HK-2 (cell line): ENCODE measurements around the gene TP53I13.
"Not testable (repeated sequence)": the region's sequence is repeated elsewhere in the genome, so short reads cannot be mapped to it uniquely, and the experiment has no call there.

Source experiments
- DNase-seq: peaks from one replicate; pipeline ENCODE4 v3.0.0-alpha.2; 2018; ENCODE audit not compliant: unreplicated experiment

Gene TP53I13

GRCh38 chr17:29568331-29569244 is at the start of gene TP53I13:
TSS of gene TP53I13 (plus strand) at chr17:29568701. CDS start at chr17:29568759, 58 bp downstream.
- DNase-seq, result peak; percentile 91

GRCh38 chr17:29524692-29525091 is 43.8 kb upstream of the TP53I13 start:
- no peak for DNase-seq

DNA sequence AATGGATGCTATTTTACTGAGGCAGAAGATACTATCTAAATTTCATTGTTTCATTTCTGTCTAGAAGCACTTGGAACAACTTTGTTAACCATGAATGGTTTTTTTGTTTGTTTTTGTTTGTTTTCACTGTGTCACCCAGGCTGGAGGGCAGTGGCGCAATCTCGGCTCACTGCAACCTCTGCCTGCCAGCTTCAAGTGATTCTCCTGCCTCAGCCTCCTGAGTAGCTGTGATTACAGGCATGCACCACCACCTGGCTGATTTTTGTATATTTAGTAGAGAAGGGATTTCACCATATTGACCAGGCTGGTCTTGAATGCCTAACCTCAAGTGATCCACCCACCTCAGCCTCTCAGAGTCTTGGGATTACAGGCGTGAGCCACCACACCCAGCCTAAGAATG is 42.2 kb upstream of the TP53I13 start:
- DNase-seq, result no peak

DNA sequence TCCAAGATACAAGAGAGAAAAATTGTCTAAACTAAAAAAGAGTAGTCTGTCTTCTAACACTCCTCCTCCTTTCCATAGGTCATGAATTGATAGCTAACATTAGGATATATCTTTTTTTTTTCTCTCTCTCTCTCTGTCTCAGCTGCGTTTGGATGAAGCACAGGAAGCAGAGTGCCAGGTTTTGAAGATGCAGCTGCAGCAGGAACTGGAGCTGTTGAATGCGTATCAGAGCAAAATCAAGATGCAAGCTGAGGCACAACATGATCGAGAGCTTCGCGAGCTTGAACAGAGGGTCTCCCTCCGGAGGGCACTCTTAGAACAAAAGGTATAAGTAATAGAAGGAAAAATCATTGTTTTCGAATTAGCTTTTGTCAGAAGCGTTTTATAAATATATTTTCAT is 34.5 kb upstream of the TP53I13 start:
- DNase-seq, result no peak

GRCh38 chr17:29544066-29544465 is 24.4 kb upstream of the TP53I13 start:
- DNase-seq, result no peak

- no peak for DNase-seq
Measured at GRCh38 chr17:29546085-29546484, 22.4 kb upstream of the TP53I13 start.

DNA sequence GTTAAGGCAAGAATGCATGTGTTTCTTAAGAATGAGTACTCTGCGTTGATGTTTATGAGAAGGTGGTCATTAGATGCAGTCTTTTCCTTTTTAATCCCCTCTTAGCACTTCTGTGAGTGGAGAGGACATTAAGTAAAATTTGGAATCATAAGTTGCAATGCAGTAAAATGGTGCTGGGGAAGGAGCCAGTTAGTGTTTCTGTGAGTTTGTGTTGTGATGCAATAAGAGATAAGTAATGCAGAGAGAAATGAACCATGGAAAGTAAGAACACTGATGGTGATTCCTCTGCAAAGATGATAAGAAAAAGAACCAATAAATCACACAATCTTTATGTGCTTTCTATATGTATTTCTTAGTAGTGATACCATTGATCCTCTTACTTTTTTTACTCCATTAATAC is 21.7 kb upstream of the TP53I13 start:
- no peak for DNase-seq

GRCh38 chr17:29549177-29549923 is 19.2 kb upstream of the TP53I13 start:
- DNase-seq, result no peak

DNA sequence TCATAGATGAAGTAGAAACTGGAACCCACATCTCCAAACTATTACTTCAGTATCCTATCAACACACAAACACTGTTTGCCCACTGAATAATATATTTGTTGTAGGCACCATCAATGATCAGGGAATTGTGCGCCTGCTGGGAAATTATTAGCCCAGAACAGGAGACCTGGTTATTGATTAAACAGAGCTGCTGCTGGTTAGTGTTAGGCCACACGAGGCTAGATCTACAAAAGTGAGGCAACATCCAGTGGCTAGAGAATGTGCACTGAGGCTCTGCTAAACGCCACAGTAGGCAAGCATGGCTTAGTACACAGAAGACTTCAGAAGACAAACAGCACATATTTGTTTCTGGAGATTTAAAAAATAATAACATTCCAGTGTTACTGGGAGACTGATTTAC is 12.7 kb upstream of the TP53I13 start:
- DNase-seq, result peak; percentile 37

DNA sequence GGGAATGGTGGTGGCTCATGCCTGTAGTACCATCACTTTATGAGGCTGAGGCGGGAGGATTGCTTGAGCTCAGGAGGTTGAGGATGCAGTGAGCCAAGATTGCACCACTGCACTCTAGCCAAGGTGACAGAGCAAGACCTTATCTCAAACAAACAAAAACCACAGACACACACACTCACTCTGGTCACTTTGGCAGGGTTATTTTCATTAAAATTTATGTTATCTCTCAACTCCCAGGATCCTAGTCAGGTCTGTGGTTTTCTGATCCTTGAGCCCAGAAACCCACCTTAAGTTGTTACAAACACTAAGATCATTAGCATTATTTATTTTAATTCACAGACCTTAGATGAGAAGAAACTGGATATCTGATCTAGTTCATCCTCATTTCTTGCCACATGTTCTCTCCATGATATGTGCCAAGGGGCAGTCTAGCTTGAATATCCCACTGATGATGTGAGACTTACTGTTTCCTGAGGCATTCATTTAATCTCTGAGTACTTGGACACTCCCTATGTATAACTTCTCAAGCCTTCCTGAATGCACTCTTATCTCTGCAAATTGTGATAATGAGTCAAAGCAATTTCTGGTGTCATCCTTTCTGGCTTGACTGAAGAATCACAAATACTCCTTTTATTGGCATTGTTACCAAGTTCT is 11.3 kb upstream of the TP53I13 start:
- no peak for DNase-seq

DNA sequence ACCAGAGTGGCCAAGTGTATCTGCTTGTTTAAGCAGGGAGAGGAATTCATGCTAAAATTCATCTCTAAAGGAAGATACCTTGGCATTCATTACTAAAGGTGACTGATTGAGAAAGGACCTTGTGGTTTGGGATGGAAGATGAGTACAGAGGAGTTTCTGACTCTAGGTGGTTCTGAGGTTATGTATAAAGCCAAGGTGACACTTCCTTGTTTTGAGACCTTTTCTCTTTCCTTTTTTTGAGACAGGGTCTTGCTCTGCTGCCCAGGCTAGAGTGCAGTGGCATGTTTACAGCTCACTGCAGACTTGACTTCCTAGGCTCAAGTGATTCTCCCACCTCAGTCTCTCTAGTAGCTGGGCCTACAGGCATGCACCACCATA is 10.8 kb upstream of the TP53I13 start:
- DNase-seq, result no peak

DNA sequence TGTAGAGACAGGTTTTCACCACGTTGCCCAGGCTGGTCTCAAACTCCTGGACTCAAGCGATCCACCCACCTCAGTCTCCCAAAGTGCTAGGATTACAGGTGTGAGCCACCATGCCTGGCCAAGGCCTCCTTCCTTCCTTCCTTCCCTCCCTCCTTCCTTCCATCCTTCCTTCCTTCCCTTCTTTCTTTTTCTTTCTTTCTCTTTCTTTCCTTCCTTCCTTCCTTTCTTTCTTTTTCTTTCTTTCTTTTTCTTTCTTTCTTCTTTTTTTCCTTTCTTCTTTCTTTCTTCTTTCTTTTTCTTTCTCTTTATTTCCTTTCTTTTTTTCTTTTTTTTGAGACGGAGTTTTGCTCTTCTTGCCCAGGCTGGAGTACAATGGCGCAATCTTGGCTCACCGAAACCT is 10.4 kb upstream of the TP53I13 start:
- DNase-seq, result not testable (repeated sequence)

- DNase-seq, result no peak
Measured at GRCh38 chr17:29559640-29560039, 8.9 kb upstream of the TP53I13 start.

DNA sequence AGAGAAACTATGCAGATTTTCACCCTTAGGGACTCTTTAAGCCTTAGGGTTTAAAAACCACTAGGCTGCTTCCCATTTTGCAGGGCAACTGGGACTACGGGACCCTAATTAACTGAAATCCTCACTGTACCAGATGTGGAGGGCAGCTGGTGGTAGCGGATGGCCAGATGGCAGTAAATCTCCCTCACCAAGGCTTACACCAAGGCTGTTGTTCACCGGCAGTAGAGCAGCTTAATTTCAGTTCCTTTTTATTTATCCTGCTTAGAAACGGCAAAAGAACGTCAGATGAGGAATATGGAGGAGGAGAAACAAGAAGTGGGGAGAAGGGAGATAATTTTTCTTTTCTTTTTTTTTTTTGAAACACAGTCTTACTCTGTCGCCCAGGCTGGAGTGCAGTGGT is 8.2 kb upstream of the TP53I13 start:
- DNase-seq, result no peak

DNA sequence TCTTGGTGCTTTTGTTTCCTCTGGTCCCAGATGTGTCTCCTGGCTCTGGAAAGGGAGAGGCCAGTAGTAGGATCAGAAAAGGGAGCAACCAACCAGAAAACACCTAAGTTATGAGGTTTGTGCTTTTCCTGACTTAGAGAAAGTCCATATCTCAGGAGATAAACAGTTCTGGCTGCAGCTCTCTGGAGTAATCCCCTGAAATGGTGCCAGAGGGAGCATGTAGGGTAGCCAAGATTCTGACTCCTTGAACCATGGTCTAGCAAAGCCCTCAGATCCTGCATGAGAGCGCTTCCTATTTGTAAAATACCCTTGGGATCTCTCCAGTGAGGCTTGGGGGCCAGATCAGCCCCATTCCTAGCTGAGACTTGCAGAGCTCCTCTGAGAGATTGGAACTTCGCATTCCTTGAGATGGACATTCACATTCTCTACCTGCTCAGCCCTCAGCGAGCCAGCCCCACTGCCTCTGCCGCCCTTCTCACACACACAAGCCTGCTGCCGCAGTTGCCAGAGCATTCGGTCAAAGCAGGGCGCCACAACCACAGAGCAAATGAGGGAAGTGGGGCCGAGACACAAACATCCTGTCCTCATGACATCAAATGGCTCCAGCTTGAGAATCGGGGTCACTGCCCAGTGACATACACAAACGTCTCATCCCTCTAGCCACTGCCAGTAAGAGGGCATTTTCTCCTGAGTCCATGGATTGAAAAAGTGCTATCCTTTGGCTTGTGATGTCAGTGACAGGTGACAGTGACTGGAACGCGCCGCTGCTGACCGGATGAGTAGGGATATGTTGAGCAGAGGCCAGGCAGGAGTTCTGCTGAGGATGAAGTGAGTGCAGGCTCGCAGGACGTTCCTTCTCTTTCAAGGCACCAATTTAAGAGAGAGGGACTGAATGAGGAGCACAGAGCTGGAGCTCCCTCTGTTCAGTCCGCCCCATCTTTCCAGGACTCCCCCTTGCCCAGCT is 6.7 kb upstream of the TP53I13 start:
- no peak for DNase-seq

DNA sequence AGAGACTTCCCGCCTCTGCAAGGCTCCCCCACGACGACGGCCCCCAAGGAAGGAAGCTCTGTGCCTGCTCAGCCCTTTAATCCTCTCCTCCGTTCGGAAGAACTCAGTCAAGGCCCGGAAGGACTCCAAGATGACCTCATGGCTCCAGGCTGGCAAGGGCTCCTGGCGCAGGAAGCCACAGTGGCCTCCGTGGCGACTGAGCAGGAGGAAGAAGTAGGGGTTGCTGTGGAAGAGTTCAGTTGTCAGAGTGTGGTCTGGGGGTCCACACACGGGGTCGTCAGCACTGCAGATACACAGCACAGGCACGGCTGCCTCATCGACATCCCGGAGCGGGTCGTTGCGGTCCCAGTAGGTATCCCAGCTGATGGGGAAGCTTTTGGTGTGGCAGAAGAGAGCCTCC is 5.9 kb upstream of the TP53I13 start:
- DNase-seq, result no peak

GRCh38 chr17:29563816-29564215 is 4.7 kb upstream of the TP53I13 start:
- no peak for DNase-seq

DNA sequence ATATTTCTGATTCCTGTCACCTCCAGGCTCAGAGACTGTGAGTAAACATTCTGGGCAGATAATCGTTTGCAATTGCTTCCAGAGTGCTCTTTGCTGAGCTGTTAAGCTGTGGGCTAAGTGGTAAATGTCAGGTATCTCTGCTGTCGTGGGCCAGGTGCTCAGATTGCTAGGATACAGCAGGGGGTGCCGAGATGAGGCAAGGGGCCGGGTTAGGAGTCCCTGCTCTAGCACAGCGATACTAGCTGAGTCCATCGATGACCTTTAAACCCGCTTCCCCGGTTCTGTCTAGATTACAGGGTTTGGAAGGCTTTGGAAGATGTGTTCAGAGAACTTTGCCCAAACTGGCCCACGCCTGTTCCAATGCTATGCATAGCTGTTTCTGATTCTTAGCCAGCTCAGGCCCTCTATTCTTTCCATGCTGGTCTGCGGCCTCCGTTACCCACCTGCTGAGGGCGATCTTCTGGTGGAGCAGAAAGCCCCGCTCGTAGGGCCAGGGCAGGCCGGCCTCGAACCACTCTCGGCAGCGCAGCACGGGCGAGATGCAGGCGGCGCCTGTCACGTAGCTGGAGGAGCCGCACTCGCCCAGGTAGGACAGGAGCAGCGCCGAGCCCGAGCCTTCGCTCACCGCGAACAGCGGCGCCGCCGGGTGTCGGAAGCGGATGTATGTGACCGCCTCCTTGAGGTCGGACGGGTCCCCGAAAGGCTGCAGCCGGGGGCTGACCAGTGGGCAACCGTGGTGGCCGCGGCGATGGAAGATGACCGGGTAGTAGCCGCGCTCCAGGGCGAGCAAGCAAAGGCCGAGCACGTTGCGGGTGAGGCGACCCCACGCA is 2.6 kb upstream of the TP53I13 start:
- peak; percentile 78 for DNase-seq

DNA sequence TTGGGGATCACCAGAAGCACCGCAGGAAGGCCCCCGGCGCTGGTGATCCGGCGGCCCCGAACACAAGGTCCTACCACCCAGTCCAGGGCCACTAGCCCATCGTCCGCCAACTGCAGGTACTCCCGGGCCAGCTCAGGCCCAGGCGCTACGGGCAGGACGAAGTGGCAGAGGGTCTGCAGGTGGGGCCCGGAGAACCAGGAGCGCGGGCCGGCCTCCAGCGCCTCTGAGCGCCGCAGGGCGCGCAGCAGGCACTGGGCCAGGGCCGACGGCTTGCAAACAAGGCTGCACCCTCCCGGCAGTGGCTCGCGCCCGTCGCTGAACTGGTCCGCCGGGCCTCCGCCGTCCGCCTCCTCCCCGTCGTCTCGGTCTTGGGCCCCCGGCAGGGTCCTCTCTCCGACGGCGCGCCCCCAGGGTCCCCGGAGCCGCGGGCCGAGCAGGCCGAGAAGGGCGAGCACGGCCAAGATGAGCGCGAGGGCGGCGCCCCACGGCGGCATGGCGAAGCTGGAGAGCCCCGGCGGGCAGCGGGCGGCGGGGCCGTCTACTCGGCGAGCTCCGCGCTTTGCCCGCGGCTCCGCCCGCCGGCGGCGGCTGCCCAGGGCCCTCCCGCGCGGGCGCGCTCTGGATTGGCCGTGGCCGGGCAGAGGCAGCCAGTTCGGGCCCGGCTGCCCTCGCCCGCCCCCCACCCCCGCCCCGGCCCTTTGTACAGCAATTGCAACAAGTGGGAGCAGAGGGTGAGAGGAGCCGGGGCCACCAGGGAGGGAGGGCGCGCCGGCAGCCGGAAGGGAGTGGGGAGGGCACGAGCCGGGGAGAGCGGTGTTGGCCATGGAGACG is 1.8 kb upstream of the TP53I13 start, which contains the start of gene ABHD15:
ABHD15 (minus strand) TSS at position 565 of the 831 bp plus-strand sequence; CDS start at position 494, 71 bp downstream.
- peak; percentile 84 for DNase-seq

DNA sequence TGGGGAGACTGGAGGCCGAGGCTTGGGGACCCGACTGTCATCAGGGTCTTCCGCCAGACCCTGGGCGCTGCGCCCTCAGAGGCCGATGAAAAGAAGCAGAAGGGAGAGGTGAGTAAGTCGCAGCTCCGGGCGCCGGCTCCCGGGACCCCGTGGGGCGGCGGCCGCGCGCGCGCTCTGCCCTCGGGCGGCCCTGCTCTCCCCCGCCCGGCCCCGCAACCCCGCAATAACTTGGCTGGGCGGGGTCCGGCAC is 1.3 kb upstream of the TP53I13 start:
- DNase-seq, result no peak
